Left ventricle myocardium inferior (tissue), 1 donor: ENCODE measurements around the gene C7. TPM values are rescaled to one million over a fixed set of nuclear protein-coding genes. Genes with fewer than 3 reads are reported as not detected.
A peak's percentile ranks its signal among the peaks of the same experiment; 100 is the strongest.

Experiments used
- DNase-seq: peaks from one replicate; pipeline ENCODE4 v3.0.0-alpha.2; 2020
- H3K27ac ChIP-seq: fragments of 200-600 bp; replicated peaks from 2 replicates; pipeline ENCODE4 v1.8.0; 2021
- H3K27me3 ChIP-seq: fragments of 200-600 bp; 2 replicates; pipeline ENCODE4 v1.8.0; 2021; ENCODE audit warnings: low read depth
- H3K36me3 ChIP-seq: fragments of 200-600 bp; 2 replicates; pipeline ENCODE4 v1.8.0; 2021
- H3K4me1 ChIP-seq: fragments of 200-600 bp; 2 replicates; pipeline ENCODE4 v1.8.0; 2021
- H3K4me3 ChIP-seq: fragments of 200-600 bp; 2 replicates; pipeline ENCODE4 v1.8.0; 2021; ENCODE audit warnings: mild to moderate bottlenecking, moderate library complexity
- H3K9me3 ChIP-seq: fragments of 200-600 bp; replicated peaks from 2 replicates; pipeline ENCODE4 v1.8.0; 2021
- CTCF ChIP-seq: fragments of 200-600 bp; IDR thresholded peaks from 2 replicates; pipeline ENCODE4 v1.8.0; 2021; ENCODE audit warnings: antibody characterized with exemption, mild to moderate bottlenecking, borderline replicate concordance
- intact Hi-C: fragments of 100-400 bp; cut with micrococcal nuclease; formaldehyde crosslinking; loops from one replicate; pipeline ENCODE4 v1.11.0; 2022
- total RNA-seq: library from RNA; stranded (reverse); fragmentation: NEBNext Ultra II Directional; extraction: Animal tissue kit (Norgen Biotek cat#: 25700); gene quantifications from one replicate; pipeline ENCODE4 v1.2.1, GENCODE V29; 2021
- donor health status: DM: no; HTN: yes; CAD: no; lungs with severe emphysema.

The C7 gene
- total RNA-seq, 1 donor from 2014 or later = 175 TPM

GRCh38 chr5:40987349-40987748 is 78.1 kb downstream of the C7 start:
- TF ChIP-seq CTCF = no peak
- Histone ChIP-seq H3K4me3 (no peak overlapping the region), H3K9me3 (peaks cover 6% of the 10 kb centered on the region), H3K27ac (no peak overlapping the region), H3K27me3 (no peaks in the 10 kb centered on the region), H3K36me3 (peaks cover 4% of the 10 kb centered on the region), H3K4me1 (peaks cover 22% of the 10 kb centered on the region)
- intact Hi-C loops = no loop called here
- no peak for DNase-seq

DNA sequence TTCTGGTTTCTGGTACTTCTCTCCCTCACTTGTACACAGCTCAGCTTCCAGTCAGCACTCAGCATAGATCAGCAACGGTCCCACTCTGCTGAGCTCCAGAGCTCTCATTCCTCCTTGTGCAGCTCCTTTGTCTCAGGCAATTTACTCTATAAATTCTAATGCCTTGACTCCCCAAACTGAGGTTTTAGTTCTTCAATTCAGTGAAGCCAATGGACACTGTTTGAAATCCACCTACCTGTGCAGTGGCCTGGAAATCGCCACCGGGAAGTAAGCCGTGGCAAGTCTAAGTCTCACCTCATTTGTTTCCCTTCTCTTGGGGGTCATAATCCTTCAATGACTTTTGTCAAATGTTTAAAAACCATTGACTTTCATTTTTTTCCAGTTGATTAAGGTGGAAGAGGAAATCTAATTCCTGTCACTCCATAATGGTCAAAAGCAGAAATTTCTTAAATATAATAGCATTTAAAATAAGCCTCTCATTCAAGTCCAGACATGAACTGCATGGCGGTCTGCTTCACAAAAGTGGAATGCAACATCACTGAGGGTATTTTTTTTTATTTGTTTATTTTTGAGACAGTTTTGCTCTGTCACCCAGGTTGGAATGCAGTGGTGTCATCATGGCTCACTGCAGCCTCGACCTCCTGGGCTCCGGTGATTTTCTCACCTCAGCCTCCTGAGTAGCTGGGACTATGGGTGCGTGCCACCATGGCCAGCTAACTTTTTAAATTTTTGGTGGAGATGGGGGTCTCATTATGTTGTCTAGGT is 79.6 kb downstream of the C7 start:
- Histone ChIP-seq H3K27me3 (no peaks in the 10 kb centered on the region), H3K27ac (peak overlapping the region; percentile 87), H3K9me3 (peaks cover 6% of the 10 kb centered on the region), H3K36me3 (no peaks in the 10 kb centered on the region), H3K4me3 (no peak overlapping the region), H3K4me1 (peaks cover 24% of the 10 kb centered on the region)
- intact Hi-C loops = no loop called here
- no peak for TF ChIP-seq CTCF
- no peak for DNase-seq

- TF ChIP-seq CTCF = no peak
- intact Hi-C loops = no loop called here
- Histone ChIP-seq H3K36me3 (no peaks in the 10 kb centered on the region), H3K4me3 (no peak overlapping the region), H3K27me3 (no peaks in the 10 kb centered on the region), H3K4me1 (peaks cover 24% of the 10 kb centered on the region), H3K9me3 (peaks cover 6% of the 10 kb centered on the region), H3K27ac (peak overlapping the region; percentile 87)
- DNase-seq = peak; percentile 39
Observed at GRCh38 chr5:40991168-40991980, 82.1 kb downstream of the C7 start.

GRCh38 chr5:40991981-40992559 is 82.8 kb downstream of the C7 start:
- Histone ChIP-seq H3K4me3 (no peak overlapping the region), H3K27ac (peak overlapping the region; percentile 87), H3K9me3 (peaks cover 3% of the 10 kb centered on the region), H3K27me3 (no peaks in the 10 kb centered on the region), H3K4me1 (peaks cover 24% of the 10 kb centered on the region), H3K36me3 (no peaks in the 10 kb centered on the region)
- no peak for TF ChIP-seq CTCF
- intact Hi-C loops = no loop called here
- no peak for DNase-seq

- intact Hi-C loops = no loop called here
- peaks cover 13% of the 10 kb centered on the region for H3K4me1 ChIP-seq
- no peaks in the 10 kb centered on the region for H3K36me3 ChIP-seq
- no peak for TF ChIP-seq CTCF
- H3K27ac ChIP-seq = no peak overlapping the region
- no peaks in the 10 kb centered on the region for H3K27me3 ChIP-seq
- no peak for DNase-seq
- H3K4me3 ChIP-seq = no peak overlapping the region
- H3K9me3 ChIP-seq = no peaks in the 10 kb centered on the region
Observed at GRCh38 chr5:40995801-40996586, 86.7 kb downstream of the C7 start.
